GM18517 (cell line): ENCODE results near the gene LHFPL6.

Source experiments
- ATAC-seq: cut with Tn5 transposase; IDR thresholded peaks from one replicate; pipeline ENCODE4 v1.9.1; 2021; ENCODE audit warnings: mild to moderate bottlenecking, moderate library complexity; ENCODE audit not compliant: unreplicated experiment

The LHFPL6 gene

DNA sequence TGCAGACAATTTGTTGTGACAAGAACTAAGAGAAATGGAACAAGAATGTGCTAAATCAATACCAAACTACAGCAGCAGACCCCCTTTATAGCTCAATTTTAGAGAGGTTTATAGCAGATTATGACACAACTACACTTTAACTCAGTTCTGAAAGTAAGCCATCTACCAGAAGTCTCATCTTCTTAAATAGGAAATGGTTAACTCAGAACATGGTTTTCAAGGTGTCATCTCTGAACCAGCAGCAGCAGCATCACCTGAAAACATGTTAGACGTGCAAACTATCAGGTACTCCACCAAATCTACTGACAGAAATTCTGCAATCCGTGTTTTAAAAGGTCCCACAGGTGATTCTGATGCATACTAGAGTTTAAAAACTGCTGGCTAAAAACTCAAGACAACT lies 6.8 kb downstream of the LHFPL6 start:
- no peak for ATAC-seq

DNA sequence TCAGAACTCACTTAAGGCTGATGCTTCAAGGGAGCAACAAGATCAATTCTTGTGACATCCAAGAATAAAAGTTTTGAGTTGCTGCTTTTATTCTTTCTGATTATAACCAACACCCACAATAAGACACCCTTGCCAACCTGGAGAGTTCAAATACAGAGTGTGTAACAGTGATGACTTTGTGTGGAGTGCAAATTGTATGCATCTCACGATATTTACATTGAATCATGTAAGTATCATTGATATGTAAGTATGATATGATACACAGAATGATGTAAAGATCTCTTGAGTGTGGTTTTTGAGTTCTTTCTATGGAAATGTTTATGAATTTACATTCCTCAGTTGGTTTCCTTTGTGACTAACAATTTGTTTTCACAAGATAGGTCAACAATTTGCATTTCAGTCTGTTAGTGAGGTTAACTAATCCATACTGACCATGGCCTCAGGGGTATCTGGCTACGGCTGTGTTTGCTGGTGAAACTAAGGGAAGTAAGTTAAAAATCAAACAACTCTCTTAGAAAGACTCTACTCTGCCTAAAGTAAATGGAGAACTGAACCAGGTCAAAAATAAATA lies 12.4 kb downstream of the LHFPL6 start:
- ATAC-seq, result no peak

DNA sequence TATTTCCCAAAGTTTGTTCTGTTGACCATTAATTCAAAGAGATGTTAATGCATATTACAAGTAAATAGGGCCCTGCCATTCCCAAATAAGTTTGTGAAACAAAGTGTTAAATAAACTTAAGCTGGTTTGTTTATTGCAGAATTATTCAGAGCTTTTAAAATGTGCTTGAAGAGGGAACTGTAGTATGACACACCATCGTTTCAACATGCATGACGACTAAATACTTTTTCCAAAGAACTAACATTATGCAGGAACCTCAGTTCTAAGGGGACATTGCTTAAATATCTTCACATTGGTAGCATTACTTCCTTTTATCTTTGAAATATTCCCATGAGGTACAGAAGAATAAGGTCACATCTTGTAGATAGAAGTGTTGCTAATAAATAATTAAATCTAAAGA lies 14.6 kb downstream of the LHFPL6 start:
- no peak for ATAC-seq

DNA sequence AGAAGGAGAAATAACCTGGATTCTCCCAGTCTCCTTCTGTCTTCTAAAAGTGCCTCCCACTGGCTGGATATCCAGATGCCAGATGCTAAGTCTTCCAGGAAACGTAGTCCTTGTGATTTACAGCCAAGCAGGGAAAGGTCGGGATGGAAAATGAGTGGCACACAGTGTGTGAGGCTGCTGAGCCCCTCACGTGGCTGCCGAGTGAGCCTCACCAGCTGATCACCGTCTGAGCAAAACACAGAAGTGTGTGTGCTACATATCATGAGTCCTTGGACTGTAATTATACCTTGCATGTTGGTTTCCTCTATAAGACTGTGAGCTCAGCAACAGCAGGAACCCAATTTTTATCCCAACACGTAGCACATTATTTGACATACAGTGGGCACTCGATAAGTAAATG lies 15.1 kb downstream of the LHFPL6 start:
- ATAC-seq, result no peak

DNA sequence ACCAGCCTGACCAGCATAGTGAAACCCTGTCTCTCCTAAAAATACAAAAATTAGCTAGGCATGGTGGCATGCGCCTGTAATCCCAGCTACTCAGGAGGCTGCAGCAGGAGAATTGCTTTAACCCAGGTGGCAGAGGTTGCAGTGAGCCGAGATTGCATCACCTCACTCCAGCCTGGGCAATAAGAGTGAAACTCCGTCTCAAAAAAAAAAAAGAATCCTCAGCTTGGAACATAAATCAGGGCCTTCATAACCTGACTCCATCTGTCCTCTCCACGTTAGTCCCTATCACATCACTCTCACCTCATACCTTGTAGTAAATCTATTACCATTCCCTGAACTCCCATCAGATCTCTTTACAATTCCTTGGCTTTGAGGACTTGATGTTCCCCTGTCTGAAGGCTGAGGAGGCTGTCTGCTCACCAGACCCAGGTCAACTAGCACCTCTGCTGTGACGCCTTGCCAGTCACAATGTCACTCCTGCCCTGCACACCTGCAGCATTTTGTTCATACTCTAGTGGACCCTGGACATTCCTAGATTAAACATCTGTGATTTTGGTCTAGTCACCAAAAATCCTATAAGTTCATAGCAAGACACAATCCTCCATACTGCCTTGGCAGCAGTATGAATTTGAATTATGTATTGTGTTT lies 15.9 kb downstream of the LHFPL6 start:
- ATAC-seq, result no peak

DNA sequence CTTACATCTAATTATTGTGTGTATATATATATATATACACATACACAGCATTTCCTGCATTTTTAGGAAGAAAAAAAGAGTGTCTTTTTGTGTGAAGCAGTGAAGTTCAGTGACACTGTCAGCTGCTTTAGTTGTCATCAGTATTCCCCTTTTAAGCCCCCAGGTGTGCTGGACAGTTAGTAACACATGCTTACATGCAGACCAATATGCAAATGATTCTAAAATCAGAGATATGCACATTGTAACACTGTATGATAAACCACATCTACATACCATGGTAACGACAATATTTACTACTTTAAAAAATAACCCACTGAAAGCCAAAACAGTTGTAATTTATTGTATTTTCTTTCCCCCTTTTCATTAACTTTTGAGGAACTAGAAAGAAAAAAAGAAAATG lies 16.8 kb downstream of the LHFPL6 start:
- no peak for ATAC-seq

DNA sequence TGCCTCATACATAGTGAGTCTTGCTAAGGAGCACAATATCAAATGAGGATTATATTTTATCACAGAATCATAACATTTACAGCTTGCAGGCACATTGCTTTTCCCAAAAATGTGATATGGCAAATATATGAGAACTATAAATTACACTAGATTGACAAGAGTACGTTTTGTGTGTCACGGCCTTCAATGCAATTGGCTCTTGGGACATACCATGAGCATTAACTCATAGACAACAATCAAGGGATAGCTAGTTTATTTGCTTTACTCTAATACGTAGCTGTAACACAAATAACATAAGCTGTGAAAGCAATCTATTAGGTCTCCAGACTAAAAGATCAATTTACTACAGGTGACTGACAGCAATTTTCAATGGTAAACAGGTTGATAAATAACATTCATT lies 17.8 kb downstream of the LHFPL6 start:
- ATAC-seq, result no peak

DNA sequence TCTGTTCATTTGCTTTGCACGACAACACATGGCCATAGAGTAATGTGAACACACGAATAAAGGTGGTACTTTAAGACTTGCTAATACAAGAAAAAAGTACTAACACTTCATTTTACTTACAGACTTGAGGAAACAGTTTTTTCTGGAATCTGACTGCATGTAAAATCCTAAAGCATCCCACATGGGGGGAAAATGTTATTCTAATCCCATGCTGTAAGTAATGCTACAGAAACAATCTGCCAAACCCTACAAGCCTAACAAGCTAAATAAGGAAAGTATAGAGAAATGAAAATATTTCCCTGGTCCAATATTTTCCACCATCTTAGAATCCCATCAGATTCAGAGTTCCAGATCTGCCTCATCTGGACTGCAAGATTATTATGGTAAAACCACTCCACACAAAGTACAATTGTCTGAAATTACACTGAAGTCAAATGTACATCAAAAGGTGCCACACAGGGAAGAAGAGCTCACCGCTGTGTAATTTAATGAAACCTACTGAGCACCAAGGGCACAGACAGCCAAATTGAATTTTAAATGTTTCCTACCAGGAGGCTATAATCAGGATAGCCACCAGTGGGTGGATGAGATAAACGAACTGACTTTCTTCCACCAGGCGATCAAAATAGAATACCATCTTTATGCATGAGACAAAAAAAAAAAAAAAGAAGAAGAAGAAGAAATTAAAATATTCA lies 22.0 kb downstream of the LHFPL6 start:
- ATAC-seq, result no peak

DNA sequence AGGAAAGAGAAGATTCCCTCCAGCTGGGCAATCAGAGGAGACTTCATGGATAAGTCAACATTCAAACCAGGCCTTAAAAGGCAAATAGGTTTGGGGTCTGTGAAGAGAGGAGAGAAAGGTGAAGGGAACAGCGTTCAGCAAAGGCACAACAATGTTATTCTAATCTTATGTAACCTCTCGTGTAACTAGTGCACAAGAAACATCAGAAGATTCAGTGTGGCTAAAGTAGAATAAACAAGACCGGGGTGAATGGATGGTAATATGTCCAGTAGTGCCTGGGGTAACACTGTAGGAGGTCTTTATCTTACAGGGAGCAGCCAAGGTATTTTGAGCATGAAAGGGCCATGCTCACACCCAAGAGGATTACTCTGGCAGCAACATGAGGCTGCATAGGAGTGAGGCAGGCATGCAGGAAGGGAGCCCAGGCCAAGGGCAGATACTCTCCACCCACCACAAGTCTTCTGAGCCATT lies 24.1 kb downstream of the LHFPL6 start:
- ATAC-seq, result no peak

DNA sequence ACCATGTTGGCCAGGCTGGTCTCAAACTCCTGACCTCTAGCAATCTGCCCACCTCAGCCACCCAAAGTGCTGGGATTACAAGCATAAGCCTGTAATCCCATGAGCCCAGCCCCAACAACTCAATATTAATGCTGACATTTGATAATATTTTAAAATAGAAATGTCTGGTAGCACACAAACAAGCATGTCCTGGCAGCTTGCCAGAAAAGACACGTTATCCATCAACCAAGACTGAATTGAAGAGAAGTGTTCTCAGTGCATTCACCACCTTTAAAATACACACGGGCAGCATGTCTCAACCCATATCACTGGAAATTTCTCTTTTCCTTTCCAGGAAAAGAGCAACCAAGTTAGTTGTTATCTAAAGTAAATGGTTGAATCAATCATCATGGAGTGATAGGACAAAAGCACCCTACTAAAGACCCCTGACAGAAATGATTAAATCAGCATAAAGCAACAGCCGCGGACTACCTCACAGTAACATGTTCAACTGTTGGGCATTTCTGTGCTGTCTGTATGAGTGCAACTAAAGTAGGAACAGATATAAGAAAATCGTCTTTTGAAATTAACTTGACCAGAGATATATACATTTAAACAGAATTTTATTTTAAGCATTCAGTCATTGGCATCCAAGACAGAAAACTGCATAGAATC lies 25.0 kb downstream of the LHFPL6 start:
- ATAC-seq, result no peak

DNA sequence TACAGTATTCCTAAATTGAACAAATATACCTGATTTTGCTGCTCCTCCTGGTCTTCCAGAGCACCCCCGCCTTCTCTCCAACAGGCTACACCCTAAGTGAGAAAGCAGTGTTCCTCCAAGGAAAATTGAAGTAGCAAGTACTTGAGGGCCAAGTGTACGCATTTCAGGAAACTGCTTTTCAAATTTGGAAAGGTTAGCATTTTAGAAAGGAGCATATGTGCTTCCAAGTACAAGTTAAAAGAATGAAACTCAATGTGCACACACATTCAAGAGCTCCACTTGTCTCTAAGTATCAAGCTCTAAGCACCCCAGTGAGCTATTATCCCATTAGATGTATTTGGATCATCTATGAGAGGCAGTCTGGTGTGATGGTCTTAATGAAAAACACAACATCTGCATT lies 25.8 kb downstream of the LHFPL6 start:
- no peak for ATAC-seq

DNA sequence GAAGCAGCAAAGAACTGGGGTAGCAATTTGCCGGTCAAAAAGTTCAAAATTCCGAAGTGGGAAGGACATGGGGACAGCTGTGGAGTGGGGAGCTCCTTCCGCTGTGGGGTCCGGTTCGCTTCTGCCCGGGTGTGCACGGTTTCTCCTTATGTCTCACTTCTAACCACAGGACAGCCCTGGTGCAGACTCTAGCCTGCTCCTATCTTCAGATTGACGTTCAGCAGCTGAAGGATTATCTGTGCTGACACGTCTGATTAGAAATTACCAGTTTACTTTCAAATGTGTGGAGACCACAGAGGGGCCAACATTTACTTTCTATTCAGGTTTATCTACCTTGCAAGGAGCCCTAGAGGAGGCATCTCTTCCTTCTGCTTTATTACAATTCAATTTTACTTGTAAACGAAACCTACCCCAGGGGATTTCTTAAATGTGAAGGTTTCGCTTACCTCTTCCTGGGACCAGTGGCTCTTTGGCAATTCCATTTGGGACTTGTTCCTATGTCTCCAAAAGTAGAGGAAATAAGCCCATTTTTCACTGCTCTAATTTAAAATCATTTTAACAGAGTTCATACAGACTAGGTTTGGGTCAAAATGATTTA lies 27.3 kb downstream of the LHFPL6 start:
- no peak for ATAC-seq

DNA sequence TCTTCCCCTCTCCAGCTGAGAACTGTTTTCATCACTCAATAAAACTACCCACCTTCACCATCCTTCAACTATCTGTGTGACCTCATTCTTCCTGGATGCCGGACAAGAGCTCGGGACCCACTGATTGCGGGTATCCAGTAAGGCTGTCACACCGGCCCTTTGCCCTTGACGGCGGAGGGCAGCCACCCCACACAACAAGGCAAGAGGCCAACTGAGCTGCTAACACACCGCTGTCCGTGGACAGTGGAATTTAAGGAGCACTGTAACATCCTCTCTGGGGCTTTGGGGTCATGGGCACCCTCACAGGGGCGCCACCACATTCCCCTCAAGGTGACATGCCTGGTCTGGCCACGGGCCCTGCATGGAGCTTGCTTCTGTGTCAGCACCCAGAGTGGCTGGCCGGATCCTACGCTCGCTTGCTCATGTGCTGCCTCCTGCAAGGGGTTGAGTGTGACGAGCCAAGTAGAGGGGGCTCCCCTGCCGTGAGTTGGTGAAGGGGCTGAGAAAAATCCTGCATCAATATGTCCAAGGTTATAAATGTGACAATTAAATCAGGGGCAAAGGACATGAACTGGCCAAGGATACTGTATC lies 31.4 kb downstream of the LHFPL6 start:
- ATAC-seq, result no peak

DNA sequence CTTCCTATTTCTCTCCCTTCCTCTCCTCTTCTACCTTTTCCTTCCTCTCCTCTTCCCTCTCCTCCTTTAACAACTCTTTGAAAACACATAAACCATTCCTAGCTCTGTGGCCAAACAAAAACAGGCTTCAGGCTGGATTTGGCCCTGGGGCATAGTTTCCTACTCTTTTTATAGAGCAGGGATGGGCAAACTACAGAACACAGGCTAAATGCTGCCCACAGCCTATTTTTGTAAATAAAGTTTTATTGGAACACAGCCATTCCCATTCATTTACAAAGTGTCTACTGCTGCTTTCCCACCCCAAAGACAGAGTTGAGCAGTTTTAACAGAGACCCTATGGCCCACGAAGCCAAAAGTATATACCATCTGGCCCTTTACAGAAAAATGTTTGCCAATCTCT lies 35.4 kb downstream of the LHFPL6 start:
- ATAC-seq, result no peak

DNA sequence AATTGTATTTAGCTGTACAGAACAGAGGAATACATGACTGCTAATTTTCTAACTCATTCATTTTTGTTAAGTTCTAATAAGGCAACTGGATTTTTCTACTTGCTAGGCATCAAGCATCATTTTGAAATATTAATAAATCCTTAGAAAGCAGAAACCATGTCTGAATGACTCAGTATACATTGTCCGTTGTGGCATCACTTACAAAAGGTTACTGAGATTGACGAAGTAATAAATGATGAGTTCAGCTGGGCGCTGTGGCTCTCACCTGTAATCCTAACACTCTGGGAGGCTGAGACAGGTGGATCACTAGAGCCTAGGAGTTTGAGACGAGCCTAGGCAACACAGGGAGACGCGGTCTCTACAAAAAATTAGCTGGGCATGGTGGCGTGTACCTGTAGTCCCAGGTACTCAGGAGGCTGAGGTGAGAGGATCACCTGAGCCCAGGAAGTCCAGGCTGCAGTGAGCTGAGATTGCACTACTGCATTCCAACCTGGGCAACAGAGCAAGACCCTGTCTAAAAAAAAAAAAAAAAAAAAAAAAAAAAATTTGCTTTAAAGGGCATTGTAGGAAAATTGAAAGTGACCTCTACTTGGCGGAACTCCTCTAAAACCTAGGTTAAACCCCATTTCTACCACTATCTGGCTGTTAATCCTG lies 36.6 kb downstream of the LHFPL6 start:
- ATAC-seq, result no peak

DNA sequence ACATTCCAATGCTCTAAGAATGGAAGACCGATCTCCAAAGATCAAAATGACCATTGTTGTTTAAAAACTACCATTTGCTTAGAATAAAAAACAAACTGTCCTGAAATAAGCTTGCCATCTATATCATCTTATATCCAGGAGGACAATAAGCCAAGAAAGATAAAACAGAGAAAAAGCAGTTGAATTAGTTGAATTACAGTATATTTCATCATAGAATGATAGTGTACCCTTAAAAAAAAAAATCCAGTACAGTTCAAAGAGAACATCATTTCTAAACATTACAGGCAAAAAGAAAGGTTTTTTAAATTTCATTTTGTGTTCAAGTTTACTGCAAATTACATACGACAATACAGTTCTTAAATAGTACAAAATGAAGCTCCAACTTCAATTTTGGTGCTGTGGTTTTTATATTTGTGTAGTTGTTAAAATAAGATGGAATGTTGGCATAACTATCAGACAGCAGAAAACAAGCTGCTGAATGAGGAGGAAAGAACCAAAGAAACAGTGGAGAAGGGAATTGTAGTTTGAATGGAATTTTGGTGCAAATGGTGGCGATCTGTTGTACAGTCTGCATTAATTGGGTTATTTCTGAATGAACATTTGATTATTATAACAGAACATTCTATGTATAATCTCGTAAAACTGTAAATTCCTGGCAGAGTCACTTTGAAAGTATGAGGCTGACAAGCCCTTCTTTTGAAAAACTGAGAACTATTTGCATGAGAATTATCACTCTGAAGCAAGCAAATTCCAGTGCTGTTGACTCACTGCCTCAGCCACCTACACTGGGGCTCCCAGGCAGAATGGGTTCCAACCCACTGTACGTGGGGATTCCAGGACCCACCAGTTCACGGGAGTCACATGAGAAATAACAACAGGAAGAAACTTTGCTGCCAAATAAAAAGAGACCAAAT lies 37.7 kb downstream of the LHFPL6 start:
- ATAC-seq, result no peak

DNA sequence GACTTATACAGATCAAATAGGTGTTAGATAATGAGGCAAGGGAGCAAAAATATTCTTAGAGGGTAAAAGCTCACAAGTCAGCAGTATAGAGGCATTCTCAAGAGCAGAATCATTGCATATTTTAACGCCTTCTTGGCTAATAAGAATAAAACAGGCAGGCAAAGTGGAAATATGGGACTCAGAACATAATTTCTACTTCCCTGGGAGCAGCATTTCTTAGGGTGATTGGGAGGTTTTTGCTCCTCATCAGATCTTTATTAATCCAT lies 39.6 kb downstream of the LHFPL6 start:
- no peak for ATAC-seq

DNA sequence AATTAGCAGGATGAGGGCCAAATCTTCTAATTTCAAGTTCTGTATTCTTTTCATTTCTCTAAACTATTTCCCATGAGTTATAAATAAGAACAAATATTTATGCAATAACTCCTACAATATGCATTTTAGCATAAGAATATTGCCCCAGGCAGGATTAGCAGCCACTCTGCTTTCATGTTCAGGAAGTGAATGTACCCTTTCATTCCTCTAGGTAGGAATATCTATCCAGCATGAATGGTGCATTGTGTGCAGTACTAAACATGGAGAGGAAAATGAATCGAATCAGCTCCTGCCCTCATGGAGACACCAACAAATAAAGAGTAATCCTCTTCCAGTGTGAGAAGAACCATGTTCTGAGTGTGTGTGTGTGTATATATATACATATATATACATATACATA lies 41.0 kb downstream of the LHFPL6 start:
- no peak for ATAC-seq

DNA sequence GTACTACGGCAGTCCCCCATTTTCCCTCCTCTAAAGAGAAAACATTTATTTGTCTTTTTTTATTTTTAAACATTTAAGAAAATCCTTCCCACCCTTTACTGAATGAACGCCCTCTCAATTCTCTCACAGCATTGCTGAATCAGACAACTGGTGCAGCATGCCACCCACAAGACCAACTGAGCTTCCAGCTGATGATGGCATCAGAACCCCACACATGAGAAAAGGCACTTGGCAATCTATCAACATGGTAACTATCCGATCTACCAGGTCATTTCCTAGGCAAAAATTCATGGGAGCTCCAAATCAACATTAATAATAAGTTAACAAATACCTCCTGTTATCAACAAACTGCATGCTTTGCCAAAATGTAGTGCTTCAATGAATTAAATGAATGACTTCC lies 43.1 kb downstream of the LHFPL6 start:
- ATAC-seq, result no peak
